ENCODE results near the gene TSKS.
A peak's percentile ranks its signal among the peaks of the same experiment; 100 is the strongest.

Gene TSKS

GRCh38 chr19:49767967-49768581, 5.0 kb upstream of the TSKS start:
- no peak overlapping the region for H2AFZ ChIP-seq (ENCODE audit: low read length)

GRCh38 chr19:49767381-49767780, 4.3 kb upstream of the TSKS start:
- peak overlapping the region; percentile 90 for H3K23ac ChIP-seq (ENCODE audit: low read depth, low read length, poor library complexity)
- H4K8ac ChIP-seq (ENCODE audit: low read depth, low read length): no peak overlapping the region
- DNase-seq (ENCODE audit: low spot score): no peak
- H3K27ac ChIP-seq (replicated peaks; ENCODE audit: low read length): no peak overlapping the region
- H3K36me3 ChIP-seq (replicated peaks in 1 of 2; ENCODE audit: control insufficient read depth in 2 of 2, insufficient read depth in 2 of 2, low read length in 2 of 2): peaks cover 0 to 17% of the 10 kb centered on the region in 2 donors
- no peak overlapping the region for H2BK15ac ChIP-seq (ENCODE audit: low read length)
- H3K4ac ChIP-seq (ENCODE audit: low read length): no peak overlapping the region
- no peak overlapping the region for H2BK120ac ChIP-seq (ENCODE audit: low read depth, low read length)
- WGBS, 2 donors (ENCODE audit: extremely low coverage in 2 of 2, insufficient read length in 2 of 2, insufficient replicate concordance in 1 of 2): no CpG with 5 or more reads among the region's 9 CpGs
- H2AFZ ChIP-seq (ENCODE audit: low read length): peak overlapping the region; percentile 86
- H3K27me3 ChIP-seq (ENCODE audit: control insufficient read depth in 3 of 3, insufficient read depth in 3 of 3, low read depth in 1 of 3, low read length in 3 of 3): no peaks in the 10 kb centered on the region
- H3K4me3 ChIP-seq (ENCODE audit: low read length in 2 of 2): peak overlapping the region; percentile 77 to 99
- H2BK5ac ChIP-seq (ENCODE audit: low read length): no peak overlapping the region
- peak overlapping the region; percentile 97 for H3K9ac ChIP-seq (ENCODE audit: low read depth, low read length, poor library complexity)
- H3K4me2 ChIP-seq (ENCODE audit: insufficient read depth, low read length, poor library complexity, severe bottlenecking): peak overlapping the region; percentile 81
- peaks cover 9% of the 10 kb centered on the region for H3K79me1 ChIP-seq (ENCODE audit: low read depth, low read length)
- H3K18ac ChIP-seq (ENCODE audit: low read length): peak overlapping the region; percentile 99
- H2BK12ac ChIP-seq (ENCODE audit: low read length): no peak overlapping the region
- peaks cover 11 to 14% of the 10 kb centered on the region in 2 donors for H3K4me1 ChIP-seq (ENCODE audit: control insufficient read depth in 2 of 2, insufficient read depth in 1 of 2, low read depth in 1 of 2, low read length in 2 of 2)
- H3K9me3 ChIP-seq (replicated peaks in 1 of 2; ENCODE audit: control insufficient read depth in 2 of 2, insufficient read depth in 1 of 2, low read depth in 1 of 2, low read length in 2 of 2): no peaks in the 10 kb centered on the region
- no peak overlapping the region for H3K14ac ChIP-seq (ENCODE audit: low read length)
- H2AK5ac ChIP-seq (ENCODE audit: low read depth, low read length): peak overlapping the region; percentile 51
- no peak overlapping the region for H4K91ac ChIP-seq (ENCODE audit: low read depth, low read length, poor library complexity)

More at GRCh38 chr19:49767967-49768581, 5.0 kb upstream of the TSKS start:
- Histone ChIP-seq H3K9ac (ENCODE audit: low read depth, low read length, poor library complexity) (peak overlapping the region; percentile 47), H3K4me1 (ENCODE audit: control insufficient read depth in 2 of 2, insufficient read depth in 1 of 2, low read depth in 1 of 2, low read length in 2 of 2) (peaks cover 11 to 14% of the 10 kb centered on the region in 2 donors), H3K79me1 (ENCODE audit: low read depth, low read length) (peaks cover 13% of the 10 kb centered on the region), H3K14ac (ENCODE audit: low read length) (no peak overlapping the region), H3K27me3 (ENCODE audit: control insufficient read depth in 3 of 3, insufficient read depth in 3 of 3, low read depth in 1 of 3, low read length in 3 of 3) (no peaks in the 10 kb centered on the region), H2BK120ac (ENCODE audit: low read depth, low read length) (no peak overlapping the region), H3K4ac (ENCODE audit: low read length) (no peak overlapping the region), H3K27ac (replicated peaks; ENCODE audit: low read length) (no peak overlapping the region), H4K91ac (ENCODE audit: low read depth, low read length, poor library complexity) (no peak overlapping the region), H3K4me2 (ENCODE audit: insufficient read depth, low read length, poor library complexity, severe bottlenecking) (peak overlapping the region; percentile 81), H3K36me3 (replicated peaks in 1 of 2; ENCODE audit: control insufficient read depth in 2 of 2, insufficient read depth in 2 of 2, low read length in 2 of 2) (peaks cover 0 to 20% of the 10 kb centered on the region in 2 donors), H3K4me3 (ENCODE audit: low read length in 2 of 2) (peak overlapping the region; percentile 77 to 99), H3K18ac (ENCODE audit: low read length) (no peak overlapping the region), H2BK15ac (ENCODE audit: low read length) (no peak overlapping the region), H2BK12ac (ENCODE audit: low read length) (no peak overlapping the region), H3K23ac (ENCODE audit: low read depth, low read length, poor library complexity) (peak overlapping the region; percentile 5), H2AK5ac (ENCODE audit: low read depth, low read length) (no peak overlapping the region), H3K9me3 (replicated peaks in 1 of 2; ENCODE audit: control insufficient read depth in 2 of 2, insufficient read depth in 1 of 2, low read depth in 1 of 2, low read length in 2 of 2) (no peaks in the 10 kb centered on the region), H2BK5ac (ENCODE audit: low read length) (no peak overlapping the region), H4K8ac (ENCODE audit: low read depth, low read length) (no peak overlapping the region)
- WGBS, 2 donors (ENCODE audit: extremely low coverage in 2 of 2, insufficient read length in 2 of 2, insufficient replicate concordance in 1 of 2): no CpG with 5 or more reads among the region's 12 CpGs
- no peak for DNase-seq (ENCODE audit: low spot score)

GRCh38 chr19:49766930-49767299, 3.8 kb upstream of the TSKS start, which contains the start of gene AP2A1:
AP2A1 (plus strand) TSS chr19:49767001; CDS start chr19:49767134, 133 bp downstream.
- H2BK12ac ChIP-seq (ENCODE audit: low read length): no peak within 1 kb of the TSS
- no CpG with 5 or more reads among the region's 38 CpGs for WGBS, 2 donors (ENCODE audit: extremely low coverage in 2 of 2, insufficient read length in 2 of 2, insufficient replicate concordance in 1 of 2)
- H3K4me3 ChIP-seq (ENCODE audit: low read length in 2 of 2): peak within 1 kb of the TSS; percentile 77 to 99

GRCh38 chr19:49766007-49766929, 3.2 kb upstream of the TSKS start:
- no peak overlapping the region for H4K8ac ChIP-seq (ENCODE audit: low read depth, low read length)
- no peak overlapping the region for H3K4ac ChIP-seq (ENCODE audit: low read length)
- no peak overlapping the region for H2AK5ac ChIP-seq (ENCODE audit: low read depth, low read length)
- H2BK12ac ChIP-seq (ENCODE audit: low read length): no peak overlapping the region
- H2AFZ ChIP-seq (ENCODE audit: low read length): peak overlapping the region; percentile 70
- H3K23ac ChIP-seq (ENCODE audit: low read depth, low read length, poor library complexity): no peak overlapping the region
- H2BK120ac ChIP-seq (ENCODE audit: low read depth, low read length): no peak overlapping the region
- peak overlapping the region; percentile 98 for H3K27ac ChIP-seq (replicated peaks; ENCODE audit: low read length)
- peak overlapping the region; percentile 31 for H2BK5ac ChIP-seq (ENCODE audit: low read length)
- no peaks in the 10 kb centered on the region for H3K27me3 ChIP-seq (ENCODE audit: control insufficient read depth in 3 of 3, insufficient read depth in 3 of 3, low read depth in 1 of 3, low read length in 3 of 3)
- H3K4me1 ChIP-seq (ENCODE audit: control insufficient read depth in 2 of 2, insufficient read depth in 1 of 2, low read depth in 1 of 2, low read length in 2 of 2): peaks cover 11 to 14% of the 10 kb centered on the region in 2 donors
- DNase-seq (ENCODE audit: low spot score): peak; percentile 100
- H2BK15ac ChIP-seq (ENCODE audit: low read length): no peak overlapping the region
- H3K9ac ChIP-seq (ENCODE audit: low read depth, low read length, poor library complexity): no peak overlapping the region
- no peaks in the 10 kb centered on the region for H3K9me3 ChIP-seq (replicated peaks in 1 of 2; ENCODE audit: control insufficient read depth in 2 of 2, insufficient read depth in 1 of 2, low read depth in 1 of 2, low read length in 2 of 2)
- WGBS, 2 donors (ENCODE audit: extremely low coverage in 2 of 2, insufficient read length in 2 of 2, insufficient replicate concordance in 1 of 2): no CpG with 5 or more reads among the region's 53 CpGs
- peak overlapping the region; percentile 0 for H3K18ac ChIP-seq (ENCODE audit: low read length)
- H3K36me3 ChIP-seq (replicated peaks in 1 of 2; ENCODE audit: control insufficient read depth in 2 of 2, insufficient read depth in 2 of 2, low read length in 2 of 2): peaks cover 0 to 12% of the 10 kb centered on the region in 2 donors
- no peak overlapping the region for H3K14ac ChIP-seq (ENCODE audit: low read length)
- no peak overlapping the region for H4K91ac ChIP-seq (ENCODE audit: low read depth, low read length, poor library complexity)
- peak overlapping the region; percentile 66 for H3K4me2 ChIP-seq (ENCODE audit: insufficient read depth, low read length, poor library complexity, severe bottlenecking)
- H3K79me1 ChIP-seq (ENCODE audit: low read depth, low read length): peaks cover 9% of the 10 kb centered on the region
- peak overlapping the region; percentile 71 to 77 for H3K4me3 ChIP-seq (ENCODE audit: low read length in 2 of 2)

More at GRCh38 chr19:49766930-49767299, 3.8 kb upstream of the TSKS start, which contains the start of gene AP2A1:
- DNase-seq (ENCODE audit: low spot score): no peak
- peak within 1 kb of the TSS; percentile 90 for H3K23ac ChIP-seq (ENCODE audit: low read depth, low read length, poor library complexity)
- no peaks in the 10 kb centered on the region for H3K9me3 ChIP-seq (replicated peaks in 1 of 2; ENCODE audit: control insufficient read depth in 2 of 2, insufficient read depth in 1 of 2, low read depth in 1 of 2, low read length in 2 of 2)
- H2AK5ac ChIP-seq (ENCODE audit: low read depth, low read length): peak within 1 kb of the TSS; percentile 51
- peak within 1 kb of the TSS; percentile 86 for H2AFZ ChIP-seq (ENCODE audit: low read length)
- H3K4me1 ChIP-seq (ENCODE audit: control insufficient read depth in 2 of 2, insufficient read depth in 1 of 2, low read depth in 1 of 2, low read length in 2 of 2): peaks cover 11 to 14% of the 10 kb centered on the region in 2 donors
- H3K79me1 ChIP-seq (ENCODE audit: low read depth, low read length): peaks cover 9% of the 10 kb centered on the region
- H2BK5ac ChIP-seq (ENCODE audit: low read length): peak within 1 kb of the TSS; percentile 31
- peak within 1 kb of the TSS; percentile 81 for H3K4me2 ChIP-seq (ENCODE audit: insufficient read depth, low read length, poor library complexity, severe bottlenecking)
- peak within 1 kb of the TSS; percentile 27 for H4K8ac ChIP-seq (ENCODE audit: low read depth, low read length)
- peaks cover 0 to 16% of the 10 kb centered on the region in 2 donors for H3K36me3 ChIP-seq (replicated peaks in 1 of 2; ENCODE audit: control insufficient read depth in 2 of 2, insufficient read depth in 2 of 2, low read length in 2 of 2)
- no peak within 1 kb of the TSS for H4K91ac ChIP-seq (ENCODE audit: low read depth, low read length, poor library complexity)
- H3K14ac ChIP-seq (ENCODE audit: low read length): peak within 1 kb of the TSS; percentile 91
- H3K18ac ChIP-seq (ENCODE audit: low read length): peak within 1 kb of the TSS; percentile 99
- H3K9ac ChIP-seq (ENCODE audit: low read depth, low read length, poor library complexity): peak within 1 kb of the TSS; percentile 97
- H3K27me3 ChIP-seq (ENCODE audit: control insufficient read depth in 3 of 3, insufficient read depth in 3 of 3, low read depth in 1 of 3, low read length in 3 of 3): no peaks in the 10 kb centered on the region
- H3K4ac ChIP-seq (ENCODE audit: low read length): no peak within 1 kb of the TSS
- H2BK15ac ChIP-seq (ENCODE audit: low read length): no peak within 1 kb of the TSS
- no peak within 1 kb of the TSS for H2BK120ac ChIP-seq (ENCODE audit: low read depth, low read length)
- peak within 1 kb of the TSS; percentile 98 for H3K27ac ChIP-seq (replicated peaks; ENCODE audit: low read length)
